Choroid plexus epithelial cell (primary cell): ENCODE measurements around the gene ATRNL1.
"Not testable (repeated sequence)": the region's sequence is repeated elsewhere in the genome, so short reads cannot be mapped to it uniquely, and the experiment has no call there.

Experiments
- DNase-seq: peaks from one replicate; pipeline ENCODE4 v3.0.0-alpha.2; 2010; ENCODE audit warnings: low read depth
- H3K4me3 ChIP-seq: 2 replicates; pipeline ENCODE4 v1.5.1; 2011; ENCODE audit warnings: low read depth, mild to moderate bottlenecking, control low read depth, low read length, moderate library complexity
- TF ChIP-seq, protein P1 (sequence below): conservative IDR thresholded peaks from 2 replicates; pipeline ENCODE4 v1.5.1; 2011; ENCODE audit warnings: low read depth, mild to moderate bottlenecking, control low read depth, inconsistent platforms, low read length, moderate library complexity

ATRNL1 gene

DNA sequence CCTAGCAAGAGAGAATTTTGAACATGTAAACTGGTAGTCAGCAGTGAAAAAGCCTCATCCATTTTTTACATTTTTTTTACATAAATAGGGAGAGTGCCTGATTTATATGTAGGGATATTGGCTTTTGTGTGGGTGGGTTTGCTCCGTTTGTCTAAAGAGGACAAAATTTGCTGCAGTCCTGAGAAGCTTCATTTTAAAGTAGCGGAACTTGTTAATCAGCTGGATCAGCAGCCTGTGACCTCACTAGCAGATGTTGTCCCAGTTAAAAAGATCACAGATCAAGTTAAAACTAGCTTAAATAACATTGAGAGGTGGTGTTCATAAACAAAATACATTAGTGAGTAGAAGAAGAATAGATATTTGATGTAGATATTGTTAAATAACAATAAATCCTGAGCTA, 2.6 kb downstream of the ATRNL1 start:
- TF ChIP-seq, protein P1, sequence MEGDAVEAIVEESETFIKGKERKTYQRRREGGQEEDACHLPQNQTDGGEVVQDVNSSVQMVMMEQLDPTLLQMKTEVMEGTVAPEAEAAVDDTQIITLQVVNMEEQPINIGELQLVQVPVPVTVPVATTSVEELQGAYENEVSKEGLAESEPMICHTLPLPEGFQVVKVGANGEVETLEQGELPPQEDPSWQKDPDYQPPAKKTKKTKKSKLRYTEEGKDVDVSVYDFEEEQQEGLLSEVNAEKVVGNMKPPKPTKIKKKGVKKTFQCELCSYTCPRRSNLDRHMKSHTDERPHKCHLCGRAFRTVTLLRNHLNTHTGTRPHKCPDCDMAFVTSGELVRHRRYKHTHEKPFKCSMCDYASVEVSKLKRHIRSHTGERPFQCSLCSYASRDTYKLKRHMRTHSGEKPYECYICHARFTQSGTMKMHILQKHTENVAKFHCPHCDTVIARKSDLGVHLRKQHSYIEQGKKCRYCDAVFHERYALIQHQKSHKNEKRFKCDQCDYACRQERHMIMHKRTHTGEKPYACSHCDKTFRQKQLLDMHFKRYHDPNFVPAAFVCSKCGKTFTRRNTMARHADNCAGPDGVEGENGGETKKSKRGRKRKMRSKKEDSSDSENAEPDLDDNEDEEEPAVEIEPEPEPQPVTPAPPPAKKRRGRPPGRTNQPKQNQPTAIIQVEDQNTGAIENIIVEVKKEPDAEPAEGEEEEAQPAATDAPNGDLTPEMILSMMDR, result no peak
- no peak for DNase-seq
- no peak overlapping the region for H3K4me3 ChIP-seq

DNA sequence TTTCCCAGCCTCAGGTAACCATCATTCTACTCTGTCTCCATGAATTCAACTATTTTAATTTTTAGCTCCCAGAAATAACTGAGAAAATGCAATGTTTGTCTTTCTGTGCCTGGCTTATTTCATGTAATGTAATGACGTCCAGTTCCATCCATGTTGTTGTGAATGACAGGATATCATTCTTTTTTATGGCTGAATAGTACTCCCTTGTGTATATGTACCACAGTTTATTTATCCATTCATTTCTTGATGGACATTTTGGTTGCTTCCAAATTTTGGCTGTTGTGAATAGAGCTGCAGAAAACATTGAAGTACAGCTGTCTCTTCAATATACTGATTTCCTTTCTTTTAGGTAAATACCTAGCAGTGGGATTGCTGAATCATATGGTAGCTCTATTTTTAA, 10.5 kb downstream of the ATRNL1 start:
- no peak overlapping the region for H3K4me3 ChIP-seq

DNA sequence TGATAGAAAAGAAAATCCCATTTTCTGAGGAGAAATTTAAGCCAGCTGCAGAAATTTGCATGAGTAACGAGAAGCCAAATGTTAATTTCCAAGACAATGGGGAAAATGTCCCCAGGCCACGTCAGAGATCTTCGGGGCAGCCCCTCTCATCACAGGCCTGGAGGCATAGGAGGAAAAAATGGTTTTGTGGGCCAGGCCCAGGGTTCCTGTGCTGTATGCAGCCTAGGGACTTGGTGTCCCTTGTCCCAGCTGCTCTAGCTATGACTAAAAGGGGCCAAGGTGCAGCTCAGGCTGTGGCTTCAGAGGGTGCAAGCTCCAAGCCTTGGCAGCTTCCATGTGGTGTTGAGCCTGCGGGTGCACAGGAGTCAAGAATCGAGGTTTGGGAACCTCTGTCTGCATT, 12.2 kb downstream of the ATRNL1 start:
- not testable (repeated sequence) for DNase-seq, H3K4me3 ChIP-seq

More for the DNA sequence above, 10.5 kb downstream of the ATRNL1 start:
- DNase-seq, result no peak
- TF ChIP-seq, protein P1, result no peak

DNA sequence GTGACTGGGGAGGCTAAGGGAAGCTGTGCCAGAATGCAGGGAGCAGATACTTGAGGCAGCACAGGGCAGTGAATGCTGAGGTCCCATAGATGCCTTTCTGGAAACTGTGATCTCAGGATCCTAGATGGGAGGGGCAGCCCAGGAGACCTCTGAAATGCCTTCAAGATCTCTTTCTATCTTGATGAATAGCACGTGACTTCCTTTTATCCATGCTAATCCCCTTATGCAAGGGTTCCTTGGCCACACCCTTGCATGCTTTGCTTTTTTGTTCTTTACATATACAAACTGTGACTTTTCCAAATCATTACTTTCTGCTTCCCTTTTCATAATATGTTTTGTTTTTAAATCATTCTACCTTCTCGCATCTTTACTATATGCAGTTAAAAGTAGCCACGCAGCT, 14.7 kb downstream of the ATRNL1 start:
- no peak overlapping the region for H3K4me3 ChIP-seq
- DNase-seq, result no peak
- TF ChIP-seq, protein P1, result no peak

DNA sequence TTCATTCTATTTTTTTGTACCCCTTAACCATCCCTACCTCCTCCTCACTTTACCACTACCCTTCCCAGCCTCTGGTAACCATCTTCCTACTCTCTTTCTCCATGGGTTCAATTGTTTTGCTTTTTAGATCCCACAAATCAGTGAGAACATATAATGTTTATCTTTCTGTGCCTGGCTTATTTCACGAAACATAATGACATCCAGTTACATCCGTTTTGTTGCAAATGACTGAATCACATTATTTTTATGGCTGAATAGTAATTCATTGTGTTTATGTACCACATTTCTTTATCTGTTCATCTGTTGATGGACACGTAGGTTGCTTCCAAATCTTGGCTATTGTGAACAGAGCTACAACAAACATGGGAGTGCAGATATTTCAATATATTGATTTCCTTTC, 24.1 kb downstream of the ATRNL1 start:
- no peak for DNase-seq
- no peak overlapping the region for H3K4me3 ChIP-seq
- TF ChIP-seq, protein P1, result no peak

DNA sequence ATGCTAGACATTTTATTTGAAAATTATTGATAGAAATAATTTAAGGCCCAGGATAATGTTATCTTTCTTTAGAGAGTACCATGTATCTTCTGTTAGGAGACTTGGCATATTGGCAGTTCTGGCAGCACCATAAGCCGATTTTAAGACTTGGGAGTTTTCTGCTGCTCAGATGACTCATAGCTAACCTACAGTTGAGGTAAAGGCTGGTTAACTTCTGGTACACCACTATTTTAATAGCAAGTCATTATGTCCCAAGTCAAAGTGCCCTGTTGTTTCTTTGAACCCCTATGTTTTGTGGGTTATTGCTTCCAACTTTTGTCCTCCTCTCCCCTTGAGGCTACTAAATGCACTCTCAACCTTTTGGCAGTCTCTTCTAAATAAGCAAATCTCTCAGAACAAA, 25.2 kb downstream of the ATRNL1 start:
- TF ChIP-seq, protein P1, result no peak
- DNase-seq, result no peak
- H3K4me3 ChIP-seq, result no peak overlapping the region

DNA sequence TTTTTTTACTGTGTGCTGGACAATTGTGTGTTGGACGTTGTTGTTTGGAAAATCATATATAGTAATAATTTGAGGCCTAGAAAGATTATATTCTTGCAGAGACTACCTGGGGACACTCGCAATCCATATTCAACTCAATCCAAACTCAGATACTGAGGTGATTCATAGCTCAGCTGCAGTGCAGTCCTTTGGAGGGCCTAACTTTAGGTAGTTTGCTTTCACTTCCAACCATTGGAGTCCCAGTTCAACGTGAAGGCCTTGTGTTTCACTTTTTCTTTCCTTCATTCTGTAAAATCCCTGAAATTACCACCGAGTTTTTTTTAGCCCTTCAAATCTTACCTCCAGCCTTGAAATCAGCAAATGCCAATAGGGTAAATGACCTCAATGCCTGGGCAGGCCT, 32.3 kb downstream of the ATRNL1 start:
- TF ChIP-seq, protein P1, result no peak
- H3K4me3 ChIP-seq, result no peak overlapping the region
- DNase-seq, result peak; percentile 15

DNA sequence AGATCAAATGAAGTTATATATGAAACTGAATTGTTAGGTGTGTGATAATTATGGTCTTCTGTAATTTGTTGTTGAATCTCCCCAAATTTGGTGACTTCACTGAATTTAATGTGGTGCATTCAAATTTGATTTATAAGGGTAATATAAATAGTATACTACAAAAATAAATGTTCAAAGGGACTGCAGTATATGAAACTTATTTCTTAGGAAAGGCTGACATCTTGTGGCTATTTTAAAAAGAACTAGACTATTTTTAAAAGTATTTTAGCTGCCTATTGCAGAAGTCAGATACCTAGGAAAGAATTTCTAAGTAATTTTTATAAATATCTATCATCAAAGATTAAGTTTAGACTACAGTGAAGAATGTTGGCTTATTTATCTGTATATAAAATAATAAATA, 36.6 kb downstream of the ATRNL1 start:
- TF ChIP-seq, protein P1, result peak; percentile 37

More for the DNA sequence above, 36.6 kb downstream of the ATRNL1 start:
- peak; percentile 63 for DNase-seq
- no peak overlapping the region for H3K4me3 ChIP-seq
